Activated gamma-delta T cell (primary cell): Measurements from ENCODE around the gene RNU4-1.
"Not testable (repeated sequence)": the region's sequence is repeated elsewhere in the genome, so short reads cannot be mapped to it uniquely, and the experiment has no call there.

ENCODE experiments used
- DNase-seq: peaks from one replicate; lab custom pipeline; 2025; lab: John Stamatoyannopoulos, UW

RNU4-1 gene

DNA sequence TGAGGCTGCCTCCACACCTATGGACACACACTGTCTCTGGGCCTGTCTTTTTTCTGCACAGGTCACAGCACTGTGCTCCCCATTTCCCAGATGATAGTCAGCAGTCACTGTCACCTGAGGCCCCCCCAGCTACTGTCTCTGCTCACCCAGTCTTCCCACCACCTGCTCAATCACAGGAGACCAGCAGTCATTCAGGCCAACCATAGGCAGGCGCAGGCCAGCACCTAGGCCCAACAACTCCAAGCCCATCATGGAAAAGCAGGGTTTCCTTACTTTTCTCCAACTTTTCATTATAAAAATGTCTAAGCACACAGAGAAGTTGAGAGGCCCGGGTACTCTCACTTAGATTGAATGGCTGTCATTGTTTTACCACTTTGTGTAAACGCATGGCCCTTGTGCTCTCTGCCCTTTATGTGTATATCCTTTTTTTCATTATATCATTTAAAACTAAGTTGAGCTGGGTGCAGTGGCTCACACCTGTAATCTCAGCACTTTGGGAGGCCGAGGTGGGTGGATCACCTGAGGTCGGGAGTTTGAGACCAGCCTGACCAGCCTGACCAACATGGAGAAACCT is 34.6 kb downstream of the RNU4-1 start:
- no peak for DNase-seq

- no peak for DNase-seq
Observed at GRCh38 chr12:120257041-120257821, 35.8 kb downstream of the RNU4-1 start.

GRCh38 chr12:120254809-120255208 is 38.2 kb downstream of the RNU4-1 start:
- DNase-seq = no peak

GRCh38 chr12:120253313-120253712 is 39.7 kb downstream of the RNU4-1 start:
- DNase-seq = not testable (repeated sequence)

- no peak for DNase-seq
Observed at GRCh38 chr12:120252071-120252906, 40.7 kb downstream of the RNU4-1 start.

GRCh38 chr12:120251364-120252070 is 41.5 kb downstream of the RNU4-1 start:
- not testable (repeated sequence) for DNase-seq

DNA sequence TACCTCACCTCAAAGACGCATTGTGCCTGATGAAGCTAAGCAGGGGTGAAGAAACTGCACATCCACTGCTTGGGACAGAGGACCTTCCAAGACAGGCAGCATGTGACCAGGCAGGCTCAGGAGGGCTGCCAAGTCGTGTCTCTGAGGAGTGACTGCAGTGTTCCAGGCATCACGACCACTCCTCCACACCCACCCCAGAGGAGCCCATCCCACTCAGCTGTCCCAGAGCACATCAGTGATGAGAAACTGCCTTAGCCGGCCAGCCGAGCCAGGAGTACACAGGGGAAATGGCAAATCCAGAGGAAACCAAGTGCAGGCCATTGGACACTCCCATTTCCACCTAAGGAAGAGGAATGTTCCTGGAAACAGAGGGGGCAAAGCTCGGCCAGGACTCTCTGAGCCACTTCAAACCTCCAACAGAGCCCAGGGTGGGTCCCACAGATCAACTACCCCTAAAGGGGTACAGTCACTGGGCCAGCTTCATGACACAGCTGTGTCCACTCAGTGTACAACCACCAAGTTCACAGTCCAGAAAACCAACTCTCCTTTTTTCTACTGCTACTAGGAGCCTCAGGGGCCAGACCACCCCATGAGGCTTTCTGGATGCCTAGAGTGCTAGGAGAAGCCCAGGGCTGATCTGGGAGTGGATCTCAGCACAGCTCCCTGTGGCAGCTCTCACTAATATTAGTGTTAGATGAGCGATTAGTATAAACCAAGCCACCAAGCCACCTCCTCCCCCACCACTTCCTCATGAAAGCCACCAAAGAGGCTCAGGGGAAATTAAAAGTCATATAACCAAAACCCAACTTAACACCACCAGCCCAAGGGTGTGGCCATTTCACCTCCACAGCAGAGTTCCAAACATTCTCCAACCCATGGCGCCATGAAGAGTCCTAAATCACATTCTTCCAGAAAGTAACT is 42.9 kb downstream of the RNU4-1 start:
- no peak for DNase-seq

- no peak for DNase-seq
Observed at GRCh38 chr12:120249266-120249874, 43.7 kb downstream of the RNU4-1 start.

GRCh38 chr12:120247621-120248030 is 45.4 kb downstream of the RNU4-1 start:
- no peak for DNase-seq

DNA sequence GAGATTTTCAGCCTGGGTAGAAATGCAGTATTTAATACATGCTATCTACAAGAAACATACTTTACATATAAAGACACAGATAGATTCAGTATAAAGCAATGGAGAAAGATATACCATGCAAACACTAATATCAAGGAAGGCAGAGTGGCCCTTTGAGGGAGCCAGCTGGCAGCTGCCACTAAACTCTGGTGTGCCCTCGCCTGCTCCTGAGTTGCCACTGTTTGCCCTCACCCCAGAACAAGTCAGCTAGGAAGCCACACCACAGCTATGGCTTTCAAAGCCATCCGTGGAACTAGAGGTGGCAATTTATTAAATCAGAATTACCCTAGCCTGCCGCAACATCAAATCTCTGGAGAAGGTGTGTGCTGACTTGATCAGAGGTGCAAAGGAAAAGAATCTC is 45.9 kb downstream of the RNU4-1 start:
- DNase-seq = no peak

- not testable (repeated sequence) for DNase-seq
Observed at GRCh38 chr12:120246705-120247104, 46.3 kb downstream of the RNU4-1 start.
